ENCODE results near the gene TRIM9.

The TRIM9 gene

DNA sequence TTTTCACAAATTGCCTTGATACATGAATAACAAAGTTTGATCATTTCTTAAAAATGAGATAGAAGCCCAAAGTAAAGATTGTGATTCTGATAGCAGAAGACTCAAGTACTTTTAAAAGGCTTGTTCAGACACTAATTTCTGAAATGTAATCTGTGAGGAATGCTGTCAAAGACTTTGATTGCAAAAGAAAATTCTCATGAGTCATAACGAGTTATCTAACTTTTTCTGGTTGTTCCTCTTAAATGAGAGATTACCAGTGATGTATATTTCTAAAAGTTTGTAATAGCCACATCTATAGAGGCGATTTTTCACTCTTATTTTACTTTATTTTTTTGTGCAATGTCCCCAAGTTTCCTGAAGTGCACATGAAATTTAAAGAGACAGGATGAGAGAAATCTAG, 157.6 kb downstream of the TRIM9 start:
- no peaks in the 10 kb centered on the region for H3K9me2 ChIP-seq (replicated peaks; ENCODE audit: insufficient read depth, low read length)
- no peak overlapping the region for H3K27ac ChIP-seq (ENCODE audit: low read length)
- no peak overlapping the region for H2AFZ ChIP-seq (ENCODE audit: low read length)
- TF ChIP-seq, protein P1, sequence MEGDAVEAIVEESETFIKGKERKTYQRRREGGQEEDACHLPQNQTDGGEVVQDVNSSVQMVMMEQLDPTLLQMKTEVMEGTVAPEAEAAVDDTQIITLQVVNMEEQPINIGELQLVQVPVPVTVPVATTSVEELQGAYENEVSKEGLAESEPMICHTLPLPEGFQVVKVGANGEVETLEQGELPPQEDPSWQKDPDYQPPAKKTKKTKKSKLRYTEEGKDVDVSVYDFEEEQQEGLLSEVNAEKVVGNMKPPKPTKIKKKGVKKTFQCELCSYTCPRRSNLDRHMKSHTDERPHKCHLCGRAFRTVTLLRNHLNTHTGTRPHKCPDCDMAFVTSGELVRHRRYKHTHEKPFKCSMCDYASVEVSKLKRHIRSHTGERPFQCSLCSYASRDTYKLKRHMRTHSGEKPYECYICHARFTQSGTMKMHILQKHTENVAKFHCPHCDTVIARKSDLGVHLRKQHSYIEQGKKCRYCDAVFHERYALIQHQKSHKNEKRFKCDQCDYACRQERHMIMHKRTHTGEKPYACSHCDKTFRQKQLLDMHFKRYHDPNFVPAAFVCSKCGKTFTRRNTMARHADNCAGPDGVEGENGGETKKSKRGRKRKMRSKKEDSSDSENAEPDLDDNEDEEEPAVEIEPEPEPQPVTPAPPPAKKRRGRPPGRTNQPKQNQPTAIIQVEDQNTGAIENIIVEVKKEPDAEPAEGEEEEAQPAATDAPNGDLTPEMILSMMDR (IDR thresholded peaks at IDR 0.05; ENCODE audit: low read length), result no peak
- TF ChIP-seq EZH2 (optimal IDR thresholded peaks at IDR 0.05; ENCODE audit: low read depth, low read length) (no peak), EZH2phosphoT487 (IDR thresholded peaks at IDR 0.05; ENCODE audit: low read length) (no peak)
- no peaks in the 10 kb centered on the region for H3K79me2 ChIP-seq (ENCODE audit: low read length)
- H3K4me3 ChIP-seq (ENCODE audit: low read length), result no peak overlapping the region
- H3K36me3 ChIP-seq (replicated peaks; ENCODE audit: insufficient read depth, low read length), result no peaks in the 10 kb centered on the region
- H3K4me2 ChIP-seq (ENCODE audit: low read depth, low read length), result no peak overlapping the region
- DNase-seq, result no peak
- H3K27me3 ChIP-seq (replicated peaks; ENCODE audit: insufficient read depth, low read length), result no peaks in the 10 kb centered on the region
- H3K9me3 ChIP-seq (replicated peaks; ENCODE audit: insufficient read depth, low read length), result no peaks in the 10 kb centered on the region
- H3F3A ChIP-seq (ENCODE audit: insufficient read depth, low read length), result no peaks in the 10 kb centered on the region
- H3K4me1 ChIP-seq (ENCODE audit: low read length), result no peaks in the 10 kb centered on the region
- no peak overlapping the region for H3K9ac ChIP-seq (ENCODE audit: low read length)
- no peaks in the 10 kb centered on the region for H4K20me1 ChIP-seq (ENCODE audit: insufficient read depth, low read length)

DNA sequence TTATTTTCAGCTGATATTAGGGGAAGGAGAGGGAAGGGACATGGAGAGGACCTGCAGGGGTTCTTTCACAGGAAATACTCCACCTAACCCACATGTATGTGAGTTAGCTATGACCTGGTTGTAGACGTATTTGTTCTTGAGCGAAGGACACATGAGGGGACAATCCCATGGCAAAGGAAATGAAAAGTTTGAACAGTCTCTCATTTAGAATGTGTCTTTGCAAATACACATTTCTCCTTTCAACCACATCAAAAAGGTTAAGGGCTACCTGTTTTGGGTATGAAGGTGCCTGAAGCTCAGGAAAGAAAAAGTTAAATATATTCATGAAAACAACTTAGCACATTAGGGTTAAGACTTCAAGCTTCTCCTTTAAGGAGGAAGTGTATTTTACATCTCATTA, 158.0 kb downstream of the TRIM9 start:
- no peaks in the 10 kb centered on the region for H3K79me2 ChIP-seq (ENCODE audit: low read length)
- H3K4me3 ChIP-seq (ENCODE audit: low read length), result no peak overlapping the region
- H3F3A ChIP-seq (ENCODE audit: insufficient read depth, low read length), result no peaks in the 10 kb centered on the region
- H3K27me3 ChIP-seq (replicated peaks; ENCODE audit: insufficient read depth, low read length), result no peaks in the 10 kb centered on the region
- H2AFZ ChIP-seq (ENCODE audit: low read length), result no peak overlapping the region
- H3K36me3 ChIP-seq (replicated peaks; ENCODE audit: insufficient read depth, low read length), result no peaks in the 10 kb centered on the region
- no peak for DNase-seq
- no peak overlapping the region for H3K27ac ChIP-seq (ENCODE audit: low read length)
- H3K4me2 ChIP-seq (ENCODE audit: low read depth, low read length), result no peak overlapping the region
- H4K20me1 ChIP-seq (ENCODE audit: insufficient read depth, low read length), result no peaks in the 10 kb centered on the region
- no peak for TF ChIP-seq EZH2phosphoT487 (IDR thresholded peaks at IDR 0.05; ENCODE audit: low read length)
- TF ChIP-seq, protein P1 (IDR thresholded peaks at IDR 0.05; ENCODE audit: low read length), result no peak
- TF ChIP-seq EZH2 (optimal IDR thresholded peaks at IDR 0.05; ENCODE audit: low read depth, low read length), result no peak
- no peaks in the 10 kb centered on the region for H3K4me1 ChIP-seq (ENCODE audit: low read length)
- H3K9ac ChIP-seq (ENCODE audit: low read length), result no peak overlapping the region
- no peaks in the 10 kb centered on the region for H3K9me3 ChIP-seq (replicated peaks; ENCODE audit: insufficient read depth, low read length)
- H3K9me2 ChIP-seq (replicated peaks; ENCODE audit: insufficient read depth, low read length), result no peaks in the 10 kb centered on the region

DNA sequence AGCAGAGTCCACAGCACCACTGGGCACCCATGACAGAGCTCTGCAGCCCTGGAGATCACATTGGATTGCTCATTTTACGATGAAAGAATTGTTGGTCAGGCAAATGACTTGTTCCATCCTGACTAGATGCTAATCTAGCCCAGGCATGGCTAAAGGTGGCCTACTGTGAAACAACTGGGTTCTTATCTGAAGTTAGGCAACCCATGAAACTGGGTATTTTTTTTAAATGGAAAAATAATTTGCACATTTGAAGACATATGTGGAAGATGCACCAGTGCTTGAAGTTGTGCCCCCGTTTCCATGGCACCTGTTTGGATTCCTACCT, 158.9 kb downstream of the TRIM9 start:
- Histone ChIP-seq H2AFZ (ENCODE audit: low read length) (no peak overlapping the region), H3K9me2 (replicated peaks; ENCODE audit: insufficient read depth, low read length) (no peaks in the 10 kb centered on the region), H3K9ac (ENCODE audit: low read length) (no peak overlapping the region), H3K9me3 (replicated peaks; ENCODE audit: insufficient read depth, low read length) (no peaks in the 10 kb centered on the region), H3K79me2 (ENCODE audit: low read length) (no peaks in the 10 kb centered on the region), H4K20me1 (ENCODE audit: insufficient read depth, low read length) (no peaks in the 10 kb centered on the region), H3K4me3 (ENCODE audit: low read length) (no peak overlapping the region), H3K4me2 (ENCODE audit: low read depth, low read length) (no peak overlapping the region), H3K27ac (ENCODE audit: low read length) (no peak overlapping the region), H3K27me3 (replicated peaks; ENCODE audit: insufficient read depth, low read length) (no peaks in the 10 kb centered on the region), H3K4me1 (ENCODE audit: low read length) (no peaks in the 10 kb centered on the region), H3F3A (ENCODE audit: insufficient read depth, low read length) (no peaks in the 10 kb centered on the region), H3K36me3 (replicated peaks; ENCODE audit: insufficient read depth, low read length) (no peaks in the 10 kb centered on the region)
- no peak for DNase-seq
- TF ChIP-seq EZH2 (optimal IDR thresholded peaks at IDR 0.05; ENCODE audit: low read depth, low read length), result no peak
- TF ChIP-seq EZH2phosphoT487 (IDR thresholded peaks at IDR 0.05; ENCODE audit: low read length), result no peak
- TF ChIP-seq, protein P1 (IDR thresholded peaks at IDR 0.05; ENCODE audit: low read length), result no peak
